ENCODE measurements around the gene TARS1. TPM values are rescaled to one million over a fixed set of nuclear protein-coding genes. Genes with fewer than 3 reads are reported as not detected.

The TARS1 gene
- total RNA-seq, 1 donor from 2014 or later: 163 TPM

DNA sequence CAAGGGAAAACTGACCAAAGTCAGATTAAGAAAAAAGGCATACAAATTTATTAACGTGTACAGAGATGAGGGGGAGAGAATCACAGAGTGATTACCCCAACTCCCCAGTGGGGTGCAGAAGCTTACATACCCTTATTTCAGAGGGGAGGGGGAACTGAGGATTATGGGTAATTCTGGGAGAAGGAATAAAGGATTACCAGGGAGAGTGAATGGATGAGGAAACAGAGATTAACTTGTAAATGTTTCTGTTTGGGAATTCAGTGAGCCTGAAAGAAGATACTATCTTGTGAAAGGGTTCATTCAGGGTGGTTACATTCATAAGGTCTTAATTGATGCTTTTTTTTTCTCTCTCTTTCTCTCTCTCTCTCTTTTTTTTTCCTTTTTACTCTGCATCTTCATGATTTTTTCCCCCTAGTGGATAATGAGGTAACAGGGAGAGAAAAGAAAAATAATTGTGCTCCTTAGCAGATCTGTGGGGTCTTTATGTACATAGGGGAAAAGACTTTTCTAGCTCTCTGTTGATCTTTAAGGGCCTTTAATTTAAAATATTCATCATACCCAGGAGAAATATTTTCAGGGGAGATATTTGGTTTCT, 49.4 kb downstream of the TARS1 start:
- H3K27me3 Mint-ChIP-seq (ENCODE audit: unreplicated experiment): no peaks in the 10 kb centered on the region
- no peaks in the 10 kb centered on the region for H3K9me3 Mint-ChIP-seq (ENCODE audit: unreplicated experiment)
- H3K4me1 Mint-ChIP-seq (ENCODE audit: unreplicated experiment): peaks cover 11% of the 10 kb centered on the region
- no peak overlapping the region for H3K27ac Mint-ChIP-seq (ENCODE audit: unreplicated experiment)
- H3K4me3 Mint-ChIP-seq (ENCODE audit: unreplicated experiment): no peak overlapping the region
- TF ChIP-seq, protein P1, sequence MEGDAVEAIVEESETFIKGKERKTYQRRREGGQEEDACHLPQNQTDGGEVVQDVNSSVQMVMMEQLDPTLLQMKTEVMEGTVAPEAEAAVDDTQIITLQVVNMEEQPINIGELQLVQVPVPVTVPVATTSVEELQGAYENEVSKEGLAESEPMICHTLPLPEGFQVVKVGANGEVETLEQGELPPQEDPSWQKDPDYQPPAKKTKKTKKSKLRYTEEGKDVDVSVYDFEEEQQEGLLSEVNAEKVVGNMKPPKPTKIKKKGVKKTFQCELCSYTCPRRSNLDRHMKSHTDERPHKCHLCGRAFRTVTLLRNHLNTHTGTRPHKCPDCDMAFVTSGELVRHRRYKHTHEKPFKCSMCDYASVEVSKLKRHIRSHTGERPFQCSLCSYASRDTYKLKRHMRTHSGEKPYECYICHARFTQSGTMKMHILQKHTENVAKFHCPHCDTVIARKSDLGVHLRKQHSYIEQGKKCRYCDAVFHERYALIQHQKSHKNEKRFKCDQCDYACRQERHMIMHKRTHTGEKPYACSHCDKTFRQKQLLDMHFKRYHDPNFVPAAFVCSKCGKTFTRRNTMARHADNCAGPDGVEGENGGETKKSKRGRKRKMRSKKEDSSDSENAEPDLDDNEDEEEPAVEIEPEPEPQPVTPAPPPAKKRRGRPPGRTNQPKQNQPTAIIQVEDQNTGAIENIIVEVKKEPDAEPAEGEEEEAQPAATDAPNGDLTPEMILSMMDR (IDR thresholded peaks at IDR 0.05; ENCODE audit: unreplicated experiment): no peak
- DNase-seq (ENCODE audit: low spot score): no peak
- H3K36me3 Mint-ChIP-seq (ENCODE audit: low read depth, unreplicated experiment): no peaks in the 10 kb centered on the region

DNA sequence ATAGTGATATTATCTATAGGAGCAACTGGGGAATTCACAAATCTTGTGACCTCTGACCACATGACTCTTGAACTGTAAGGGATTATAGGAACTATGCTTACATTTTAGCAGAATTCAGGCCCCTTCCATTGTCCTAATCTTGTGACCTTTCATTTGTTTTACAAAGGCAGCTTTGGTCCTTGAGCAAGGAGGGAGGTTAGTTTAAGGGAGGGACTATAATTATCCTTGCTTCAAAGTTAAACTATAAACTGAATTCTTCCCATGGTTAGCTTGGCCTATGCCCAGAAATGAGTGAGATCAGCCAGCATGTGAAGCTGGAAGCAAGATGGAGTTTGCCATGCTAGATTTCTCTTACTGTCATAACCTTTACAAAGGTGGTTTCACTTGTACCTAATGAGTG, 51.2 kb downstream of the TARS1 start:
- Mint-ChIP-seq H3K27ac (ENCODE audit: unreplicated experiment) (no peak overlapping the region), H3K27me3 (ENCODE audit: unreplicated experiment) (no peaks in the 10 kb centered on the region), H3K4me1 (ENCODE audit: unreplicated experiment) (peaks cover 8% of the 10 kb centered on the region), H3K9me3 (ENCODE audit: unreplicated experiment) (no peaks in the 10 kb centered on the region), H3K36me3 (ENCODE audit: low read depth, unreplicated experiment) (no peaks in the 10 kb centered on the region), H3K4me3 (ENCODE audit: unreplicated experiment) (no peak overlapping the region)
- TF ChIP-seq, protein P1 (IDR thresholded peaks at IDR 0.05; ENCODE audit: unreplicated experiment): no peak
- no peak for DNase-seq (ENCODE audit: low spot score)

- TF ChIP-seq, protein P1 (IDR thresholded peaks at IDR 0.05; ENCODE audit: unreplicated experiment): no peak
- Mint-ChIP-seq H3K36me3 (ENCODE audit: low read depth, unreplicated experiment) (no peaks in the 10 kb centered on the region), H3K27me3 (ENCODE audit: unreplicated experiment) (no peaks in the 10 kb centered on the region), H3K27ac (ENCODE audit: unreplicated experiment) (no peak overlapping the region), H3K4me1 (ENCODE audit: unreplicated experiment) (peaks cover 8% of the 10 kb centered on the region), H3K9me3 (ENCODE audit: unreplicated experiment) (no peaks in the 10 kb centered on the region), H3K4me3 (ENCODE audit: unreplicated experiment) (no peak overlapping the region)
- DNase-seq (ENCODE audit: low spot score): no peak
Measured at GRCh38 chr5:33494466-33494865, 53.7 kb downstream of the TARS1 start.

DNA sequence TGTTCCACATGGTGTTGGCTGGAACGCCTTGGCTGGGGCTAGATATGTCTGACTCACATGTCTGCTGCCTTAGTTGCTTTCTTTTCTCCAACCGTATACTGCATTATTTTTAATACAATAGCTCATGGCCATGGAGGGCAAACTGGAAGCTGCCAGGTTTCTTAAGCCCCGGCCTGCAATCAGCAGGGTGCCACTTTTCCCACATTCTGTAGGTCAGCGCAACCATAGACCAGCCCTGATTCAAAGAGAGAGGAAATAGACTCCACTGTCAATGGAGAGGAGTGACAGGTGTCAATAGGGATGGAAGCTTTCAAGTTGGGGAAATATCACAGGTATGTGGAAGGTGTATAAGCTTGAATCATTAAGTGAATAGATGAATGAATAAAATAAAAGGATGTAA, 60.5 kb downstream of the TARS1 start:
- TF ChIP-seq, protein P1 (IDR thresholded peaks at IDR 0.05; ENCODE audit: unreplicated experiment): no peak

GRCh38 chr5:33501899-33502298, 61.1 kb downstream of the TARS1 start:
- Mint-ChIP-seq H3K27ac (ENCODE audit: unreplicated experiment) (no peak overlapping the region), H3K4me3 (ENCODE audit: unreplicated experiment) (no peak overlapping the region), H3K27me3 (ENCODE audit: unreplicated experiment) (peaks cover 4% of the 10 kb centered on the region), H3K36me3 (ENCODE audit: low read depth, unreplicated experiment) (no peaks in the 10 kb centered on the region), H3K9me3 (ENCODE audit: unreplicated experiment) (peaks cover 4% of the 10 kb centered on the region), H3K4me1 (ENCODE audit: unreplicated experiment) (peaks cover 2% of the 10 kb centered on the region)
- no peak for DNase-seq (ENCODE audit: low spot score)
- TF ChIP-seq, protein P1 (IDR thresholded peaks at IDR 0.05; ENCODE audit: unreplicated experiment): no peak

More for the DNA sequence above, 60.5 kb downstream of the TARS1 start:
- Mint-ChIP-seq H3K9me3 (ENCODE audit: unreplicated experiment) (no peaks in the 10 kb centered on the region), H3K27me3 (ENCODE audit: unreplicated experiment) (peaks cover 2% of the 10 kb centered on the region), H3K4me1 (ENCODE audit: unreplicated experiment) (peaks cover 2% of the 10 kb centered on the region), H3K36me3 (ENCODE audit: low read depth, unreplicated experiment) (no peaks in the 10 kb centered on the region), H3K4me3 (ENCODE audit: unreplicated experiment) (no peak overlapping the region), H3K27ac (ENCODE audit: unreplicated experiment) (no peak overlapping the region)
- DNase-seq (ENCODE audit: low spot score): no peak
